Measurements from ENCODE around the gene GUCY2C.

Gene GUCY2C

DNA sequence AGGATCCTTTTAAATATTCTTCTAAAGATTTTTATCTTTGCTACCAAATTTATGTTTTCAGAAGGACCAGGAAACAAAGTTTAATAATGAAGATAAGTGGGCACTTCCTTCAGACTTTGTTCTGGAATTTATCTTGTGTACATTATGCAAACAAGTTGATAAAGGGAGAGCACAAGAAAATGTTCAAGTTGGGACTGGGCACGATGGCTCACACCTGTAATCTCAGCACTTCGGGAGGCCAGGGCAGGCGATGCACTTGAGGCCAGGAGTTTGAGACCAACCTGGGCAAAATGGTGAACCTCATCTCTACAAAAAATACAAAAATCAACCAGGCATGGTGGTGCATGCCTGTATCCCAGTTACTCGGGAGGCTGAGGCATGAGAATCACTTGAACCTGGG, 133.4 kb downstream of the GUCY2C start:
- H3K79me2 ChIP-seq (ENCODE audit: insufficient read depth, low read length): no peaks in the 10 kb centered on the region
- no peaks in the 10 kb centered on the region for H3K9me2 ChIP-seq (replicated peaks; ENCODE audit: low read depth, low read length)
- TF ChIP-seq EZH2phosphoT487 (IDR thresholded peaks at IDR 0.05; ENCODE audit: borderline replicate concordance): no peak
- TF ChIP-seq, protein P1, sequence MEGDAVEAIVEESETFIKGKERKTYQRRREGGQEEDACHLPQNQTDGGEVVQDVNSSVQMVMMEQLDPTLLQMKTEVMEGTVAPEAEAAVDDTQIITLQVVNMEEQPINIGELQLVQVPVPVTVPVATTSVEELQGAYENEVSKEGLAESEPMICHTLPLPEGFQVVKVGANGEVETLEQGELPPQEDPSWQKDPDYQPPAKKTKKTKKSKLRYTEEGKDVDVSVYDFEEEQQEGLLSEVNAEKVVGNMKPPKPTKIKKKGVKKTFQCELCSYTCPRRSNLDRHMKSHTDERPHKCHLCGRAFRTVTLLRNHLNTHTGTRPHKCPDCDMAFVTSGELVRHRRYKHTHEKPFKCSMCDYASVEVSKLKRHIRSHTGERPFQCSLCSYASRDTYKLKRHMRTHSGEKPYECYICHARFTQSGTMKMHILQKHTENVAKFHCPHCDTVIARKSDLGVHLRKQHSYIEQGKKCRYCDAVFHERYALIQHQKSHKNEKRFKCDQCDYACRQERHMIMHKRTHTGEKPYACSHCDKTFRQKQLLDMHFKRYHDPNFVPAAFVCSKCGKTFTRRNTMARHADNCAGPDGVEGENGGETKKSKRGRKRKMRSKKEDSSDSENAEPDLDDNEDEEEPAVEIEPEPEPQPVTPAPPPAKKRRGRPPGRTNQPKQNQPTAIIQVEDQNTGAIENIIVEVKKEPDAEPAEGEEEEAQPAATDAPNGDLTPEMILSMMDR (conservative IDR thresholded peaks at IDR 0.05; ENCODE audit: low read length): no peak
- no peak overlapping the region for H3K4me2 ChIP-seq (ENCODE audit: low read depth, low read length, poor library complexity, severe bottlenecking)
- no peak overlapping the region for H3K4me3 ChIP-seq (ENCODE audit: low read length, poor library complexity, severe bottlenecking)
- no peaks in the 10 kb centered on the region for H4K20me1 ChIP-seq (ENCODE audit: insufficient read depth, low read length, poor library complexity, severe bottlenecking)
- H3K9ac ChIP-seq (ENCODE audit: low read depth, low read length, poor library complexity, severe bottlenecking): no peak overlapping the region
- H3K36me3 ChIP-seq (ENCODE audit: insufficient read depth, low read length): no peaks in the 10 kb centered on the region
- H2AFZ ChIP-seq (ENCODE audit: low read length): no peak overlapping the region
- H3K27me3 ChIP-seq (ENCODE audit: insufficient read depth, low read length, poor library complexity, severe bottlenecking): no peaks in the 10 kb centered on the region
- H3K9me3 ChIP-seq (ENCODE audit: insufficient read depth, low read depth, low read length): no peaks in the 10 kb centered on the region
- H3K4me1 ChIP-seq (ENCODE audit: insufficient read depth, low read length, poor library complexity, severe bottlenecking): no peaks in the 10 kb centered on the region
- no peaks in the 10 kb centered on the region for H3F3A ChIP-seq (ENCODE audit: low read depth)
